Fibroblast of villous mesenchyme (primary cell): ENCODE data around the gene LAMA5. TPM values are rescaled to one million over a fixed set of nuclear protein-coding genes. Genes with fewer than 3 reads are reported as not detected.

Experiments used
- DNase-seq: peaks from one replicate; pipeline ENCODE4 v3.0.0-alpha.2; 2010; ENCODE audit warnings: low read depth
- H3K4me3 ChIP-seq: 2 replicates; pipeline ENCODE4 v1.5.1; 2011; ENCODE audit warnings: low read depth, mild to moderate bottlenecking, low read length
- CTCF ChIP-seq: IDR thresholded peaks from 2 replicates; pipeline ENCODE4 v1.5.1; 2012; ENCODE audit warnings: low read depth, mild to moderate bottlenecking, low read length; ENCODE audit not compliant: insufficient read depth
- total RNA-seq: library from RNA; depleted of rRNA; stranded (reverse); fragments of >200 nt; gene quantifications from 2 replicates; pipeline ENCODE4 v1.2.3, GENCODE V29; 2012

Gene LAMA5
- total RNA-seq, 1 donor = 55.3 TPM

DNA sequence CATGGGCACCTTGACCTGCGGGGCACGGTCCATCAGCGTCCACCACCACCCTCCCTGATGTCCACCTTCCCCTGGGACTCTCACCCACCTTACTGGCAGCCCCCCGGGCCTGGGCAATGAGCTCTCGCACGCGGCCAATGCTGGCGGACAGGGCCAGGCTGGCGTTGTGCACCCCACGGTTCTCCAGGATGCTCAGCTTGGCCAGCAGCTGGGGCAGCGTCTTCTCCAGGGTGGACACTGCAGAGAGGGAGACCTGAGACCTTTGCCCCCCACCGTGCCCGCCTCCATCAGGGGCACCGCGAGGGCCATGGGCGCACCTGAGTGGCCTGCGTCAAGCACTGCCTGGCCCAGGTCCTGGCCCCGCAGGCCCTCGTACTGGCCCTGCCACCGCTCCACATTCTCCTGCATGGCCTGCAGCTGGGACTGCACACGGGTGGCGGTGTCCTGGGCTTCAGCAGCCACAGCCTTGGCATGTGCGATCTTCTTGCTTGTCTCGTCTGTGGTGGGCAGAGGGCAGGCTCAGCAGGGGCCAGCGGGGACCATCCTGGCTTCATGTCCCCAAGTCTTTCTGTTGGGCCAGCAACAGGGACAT, 52.3 kb downstream of the LAMA5 start:
- no peak overlapping the region for H3K4me3 ChIP-seq
- no peak for TF ChIP-seq CTCF
- no peak for DNase-seq

DNA sequence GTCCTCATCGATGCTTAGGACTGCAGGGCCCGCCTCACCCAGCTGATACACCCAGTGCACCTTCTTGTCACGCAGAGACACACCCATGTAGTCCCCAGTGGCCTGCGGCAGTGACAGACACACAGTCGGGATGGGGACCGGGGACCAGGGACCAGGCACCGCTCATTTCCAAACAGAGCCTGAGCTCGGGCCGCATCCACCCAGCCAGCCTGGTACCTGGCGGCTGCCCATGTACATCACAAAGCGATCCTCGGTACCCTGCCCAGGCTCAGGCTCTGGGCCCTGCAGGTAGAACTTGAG, 52.8 kb downstream of the LAMA5 start:
- no peak for TF ChIP-seq CTCF
- no peak for DNase-seq
- H3K4me3 ChIP-seq = no peak overlapping the region

DNA sequence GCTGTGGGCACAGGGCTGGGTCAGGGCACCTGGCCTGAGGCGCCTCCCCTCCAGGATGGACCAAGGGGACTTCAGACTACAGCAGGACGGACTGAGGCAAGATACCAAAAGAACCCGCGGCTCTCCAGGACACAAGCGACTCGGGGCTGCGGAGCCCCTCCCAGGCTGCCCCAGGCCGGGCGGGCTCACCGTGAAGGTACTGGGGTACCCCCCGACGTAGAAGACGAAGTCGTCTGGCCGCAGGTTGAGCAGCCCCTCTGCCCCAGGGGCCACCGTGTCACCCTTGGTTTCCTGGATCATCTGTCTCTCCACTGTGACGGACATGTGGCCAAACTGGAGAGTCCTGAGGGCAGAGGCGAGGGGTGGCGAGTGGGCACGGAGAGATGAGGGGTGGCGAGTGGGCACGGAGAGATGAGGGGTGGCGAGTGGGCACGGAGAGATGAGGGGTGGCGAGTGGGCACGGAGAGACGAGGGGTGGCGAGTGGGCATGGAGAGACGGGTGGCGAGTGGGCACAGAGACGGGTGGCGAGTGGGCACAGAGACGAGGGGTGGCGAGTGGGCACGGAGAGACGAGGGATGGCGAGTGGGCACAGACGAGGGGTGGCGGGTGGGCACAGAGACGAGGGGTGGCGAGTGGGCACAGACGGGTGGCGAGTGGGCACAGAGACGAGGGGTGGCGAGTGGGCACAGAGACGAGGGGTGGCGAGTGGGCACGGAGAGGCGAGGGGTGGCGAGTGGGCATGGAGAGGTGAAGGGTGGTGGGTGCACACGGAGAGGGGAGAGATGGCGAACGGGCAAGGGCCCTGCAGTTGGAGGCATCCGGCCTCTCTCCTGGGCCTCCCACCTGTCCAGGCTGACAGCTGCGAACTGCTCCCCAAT, 53.4 kb downstream of the LAMA5 start:
- no peak for TF ChIP-seq CTCF
- H3K4me3 ChIP-seq = no peak overlapping the region
- no peak for DNase-seq

- no peak for TF ChIP-seq CTCF
- no peak for DNase-seq
- no peak overlapping the region for H3K4me3 ChIP-seq
Observed at GRCh38 chr20:62313021-62313420, 54.1 kb downstream of the LAMA5 start.

DNA sequence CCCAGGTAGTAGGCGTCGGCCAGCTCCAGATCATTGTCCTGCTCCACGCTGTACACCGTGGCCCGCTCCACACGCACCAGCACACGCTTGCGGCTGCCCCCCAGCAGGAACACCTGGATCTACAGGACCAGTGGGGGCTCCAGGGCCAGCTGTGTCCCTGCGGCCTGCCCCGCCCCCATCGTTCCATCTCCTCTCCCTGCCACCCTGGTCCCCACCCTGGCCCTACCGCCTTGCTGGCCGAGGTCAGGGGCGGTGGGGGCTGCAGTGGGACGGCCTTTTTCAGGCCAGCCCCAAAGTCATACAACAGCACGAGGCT, 54.5 kb downstream of the LAMA5 start:
- no peak for TF ChIP-seq CTCF
- no peak for DNase-seq
- no peak overlapping the region for H3K4me3 ChIP-seq

DNA sequence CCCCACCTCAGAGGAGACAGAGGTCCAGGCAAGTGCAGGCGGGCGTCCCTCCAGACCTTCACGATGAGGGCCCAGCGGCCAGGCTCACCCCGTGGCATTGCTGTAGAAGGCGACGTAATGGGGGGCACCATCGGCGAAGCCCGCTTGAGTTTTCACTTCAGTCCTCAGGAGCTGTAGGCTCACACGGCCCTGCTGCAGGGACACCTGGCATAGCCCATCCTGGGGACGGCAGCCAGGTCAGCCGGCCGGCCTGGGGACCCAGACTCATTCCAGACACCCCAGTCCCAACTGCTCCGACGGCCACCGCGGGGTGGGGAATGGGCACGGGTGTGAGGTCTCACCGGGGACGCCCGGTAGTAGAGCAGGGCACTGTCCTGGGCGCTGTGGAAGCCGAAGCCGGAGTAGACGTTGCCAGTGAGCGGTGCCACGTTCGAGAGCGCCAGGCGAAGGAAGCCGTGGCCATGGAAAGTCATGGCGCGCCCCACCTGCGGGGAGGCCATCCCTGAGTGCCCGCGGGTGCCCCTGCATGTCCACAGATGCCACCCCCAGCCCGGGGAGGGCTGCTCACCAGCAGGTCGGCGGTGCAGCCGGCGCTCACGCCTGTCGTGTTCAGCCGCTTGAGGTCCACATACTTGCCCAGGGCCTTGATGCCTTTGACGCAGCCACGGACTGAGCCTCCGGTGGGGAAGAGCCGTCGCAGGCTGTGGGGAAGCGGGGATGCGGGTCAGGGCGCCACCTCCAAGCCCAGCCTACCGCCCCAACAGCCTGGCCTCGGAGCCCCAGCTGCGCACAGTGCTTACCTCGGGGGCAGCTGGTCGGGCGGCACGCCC, 55.1 kb downstream of the LAMA5 start:
- H3K4me3 ChIP-seq = no peak overlapping the region
- no peak for TF ChIP-seq CTCF
- no peak for DNase-seq
